ENCODE results near the gene THAP7.

The THAP7 gene

DNA sequence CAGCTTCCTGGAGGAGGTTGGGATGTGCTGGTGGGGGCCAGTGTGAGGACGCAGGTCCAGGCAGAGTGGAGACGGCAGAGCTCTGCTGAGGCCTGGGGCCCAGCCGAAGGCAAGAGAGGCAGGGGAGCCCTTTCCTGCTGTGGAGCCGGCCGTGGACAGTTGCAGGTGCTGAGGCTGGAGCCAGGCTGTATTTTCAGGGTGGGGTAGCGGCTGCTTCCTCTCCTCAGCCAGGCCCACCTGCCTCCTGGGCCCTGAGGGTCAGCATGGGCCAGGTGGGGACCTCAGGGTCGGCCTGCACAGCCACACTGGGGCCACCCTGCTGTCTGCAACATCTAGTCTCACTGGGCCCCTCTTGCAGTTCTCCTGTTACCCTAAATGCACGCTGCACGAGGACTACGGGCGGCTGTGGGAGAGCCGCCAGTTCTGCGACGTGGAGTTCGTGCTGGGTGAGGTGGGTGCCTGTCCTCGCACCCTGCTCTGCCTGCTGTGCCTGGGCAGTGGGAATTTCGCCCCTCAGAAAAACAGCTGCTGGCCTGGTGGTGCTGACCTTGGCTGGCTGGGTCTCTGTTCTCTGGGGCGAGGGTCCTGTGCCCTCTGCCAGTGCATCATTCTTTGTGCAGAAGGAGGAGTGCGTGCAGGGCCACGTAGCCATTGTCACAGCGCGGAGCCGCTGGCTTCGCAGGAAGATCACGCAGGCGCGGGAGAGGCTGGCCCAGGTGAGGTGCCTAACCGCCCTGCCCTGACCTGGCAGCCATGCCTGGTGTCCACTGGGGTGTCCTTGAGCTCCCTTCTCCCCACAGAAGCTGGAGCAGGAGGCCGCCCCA is 8.4 kb downstream of the THAP7 start:
- DNase-seq (ENCODE audit: low spot score) = no peak

DNA sequence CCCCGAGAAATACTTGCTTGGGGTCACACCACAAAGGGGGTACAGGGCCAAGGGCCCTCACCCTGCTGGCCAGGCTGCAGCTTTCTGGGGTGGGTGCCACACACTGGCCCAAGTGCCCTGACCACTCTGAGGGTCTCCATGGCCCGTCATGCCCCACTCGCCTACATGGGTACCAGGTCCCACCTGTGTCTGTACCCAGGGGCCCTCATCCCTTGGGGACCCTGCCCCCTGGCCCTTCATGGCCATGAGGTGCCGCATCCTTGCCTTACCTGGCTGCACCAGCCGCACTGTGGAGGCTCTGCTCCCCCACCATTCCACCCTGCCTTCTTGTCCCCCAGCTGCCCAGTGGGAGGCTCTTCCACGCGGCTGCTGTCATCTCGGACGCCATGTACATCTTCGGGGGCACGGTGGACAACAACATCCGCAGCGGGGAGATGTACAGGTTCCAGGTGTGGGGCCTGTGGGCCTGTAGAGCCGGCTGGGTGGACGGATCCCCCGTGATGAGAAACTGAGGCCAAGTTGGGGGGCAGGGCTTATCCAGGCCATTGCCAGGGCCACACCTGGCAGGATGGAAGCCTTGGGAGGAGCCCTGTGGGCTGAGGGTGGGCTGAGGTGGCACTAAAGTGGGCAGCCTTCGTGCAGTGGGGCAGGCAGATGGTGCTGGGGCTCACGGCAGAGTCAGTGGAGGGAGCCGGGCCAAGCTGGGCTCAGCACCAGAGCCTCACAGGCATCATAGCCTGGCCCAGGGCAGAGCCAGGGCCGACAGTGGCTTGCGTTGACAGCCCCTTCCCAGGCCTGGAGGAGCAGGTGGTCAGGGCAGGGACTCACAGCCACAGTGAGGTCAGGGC is 9.2 kb downstream of the THAP7 start:
- no peak for DNase-seq (ENCODE audit: low spot score)

DNA sequence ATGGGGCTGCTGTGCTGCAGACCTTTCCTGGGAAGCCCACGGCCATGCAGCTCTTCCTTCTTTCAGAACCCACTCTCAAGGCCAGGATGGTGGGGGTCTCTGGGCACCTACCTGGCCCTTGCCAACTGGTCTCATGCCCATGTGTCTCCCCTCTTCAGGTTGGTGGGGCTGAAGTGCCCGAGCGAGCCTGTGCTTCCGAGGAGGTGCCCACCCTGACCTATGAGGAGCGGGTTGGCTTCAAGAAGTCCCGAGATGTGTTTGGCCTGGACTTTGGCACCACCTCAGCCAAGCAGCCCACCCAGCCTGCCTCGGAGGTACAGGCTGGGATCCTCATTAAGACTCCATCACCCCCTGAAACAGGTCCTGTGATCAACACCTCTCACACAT is 9.9 kb downstream of the THAP7 start:
- DNase-seq (ENCODE audit: low spot score) = no peak

DNA sequence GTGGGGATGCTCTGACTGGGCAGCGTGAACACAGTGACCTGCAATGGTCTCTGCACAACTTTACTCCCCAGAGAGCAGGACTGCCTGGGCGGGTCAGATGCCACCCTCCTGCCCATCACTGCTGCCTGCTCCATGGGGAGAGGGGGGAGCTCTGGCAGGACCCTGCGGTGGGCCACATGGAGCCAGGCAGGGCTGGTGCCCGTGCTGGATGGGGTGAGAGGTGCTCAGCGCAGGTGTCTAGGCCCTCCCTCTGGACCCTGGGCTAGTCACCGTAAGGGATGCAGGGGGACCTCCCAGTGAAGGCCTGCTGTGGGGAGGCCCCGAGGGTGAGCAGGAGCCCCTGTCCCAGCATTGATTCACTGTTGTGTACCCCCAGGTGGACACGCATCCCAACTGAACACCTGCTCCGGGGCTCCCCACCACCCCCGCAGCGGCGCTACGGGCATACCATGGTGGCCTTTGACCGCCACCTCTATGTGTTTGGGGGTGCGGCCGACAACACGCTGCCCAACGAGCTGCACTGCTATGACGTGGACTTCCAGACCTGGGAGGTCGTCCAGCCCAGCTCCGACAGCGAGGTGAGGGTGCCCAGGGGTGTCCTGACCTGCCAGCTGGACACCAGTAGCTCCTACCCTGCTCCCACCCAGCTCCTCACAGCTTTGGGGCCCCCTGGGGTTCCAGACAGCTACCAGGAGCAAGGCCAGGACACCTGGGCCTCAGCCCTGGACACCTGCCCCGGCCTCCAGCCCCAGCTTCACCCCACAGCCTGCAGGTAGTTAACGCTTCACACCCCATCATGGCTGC is 10.5 kb downstream of the THAP7 start:
- DNase-seq (ENCODE audit: low spot score) = no peak

DNA sequence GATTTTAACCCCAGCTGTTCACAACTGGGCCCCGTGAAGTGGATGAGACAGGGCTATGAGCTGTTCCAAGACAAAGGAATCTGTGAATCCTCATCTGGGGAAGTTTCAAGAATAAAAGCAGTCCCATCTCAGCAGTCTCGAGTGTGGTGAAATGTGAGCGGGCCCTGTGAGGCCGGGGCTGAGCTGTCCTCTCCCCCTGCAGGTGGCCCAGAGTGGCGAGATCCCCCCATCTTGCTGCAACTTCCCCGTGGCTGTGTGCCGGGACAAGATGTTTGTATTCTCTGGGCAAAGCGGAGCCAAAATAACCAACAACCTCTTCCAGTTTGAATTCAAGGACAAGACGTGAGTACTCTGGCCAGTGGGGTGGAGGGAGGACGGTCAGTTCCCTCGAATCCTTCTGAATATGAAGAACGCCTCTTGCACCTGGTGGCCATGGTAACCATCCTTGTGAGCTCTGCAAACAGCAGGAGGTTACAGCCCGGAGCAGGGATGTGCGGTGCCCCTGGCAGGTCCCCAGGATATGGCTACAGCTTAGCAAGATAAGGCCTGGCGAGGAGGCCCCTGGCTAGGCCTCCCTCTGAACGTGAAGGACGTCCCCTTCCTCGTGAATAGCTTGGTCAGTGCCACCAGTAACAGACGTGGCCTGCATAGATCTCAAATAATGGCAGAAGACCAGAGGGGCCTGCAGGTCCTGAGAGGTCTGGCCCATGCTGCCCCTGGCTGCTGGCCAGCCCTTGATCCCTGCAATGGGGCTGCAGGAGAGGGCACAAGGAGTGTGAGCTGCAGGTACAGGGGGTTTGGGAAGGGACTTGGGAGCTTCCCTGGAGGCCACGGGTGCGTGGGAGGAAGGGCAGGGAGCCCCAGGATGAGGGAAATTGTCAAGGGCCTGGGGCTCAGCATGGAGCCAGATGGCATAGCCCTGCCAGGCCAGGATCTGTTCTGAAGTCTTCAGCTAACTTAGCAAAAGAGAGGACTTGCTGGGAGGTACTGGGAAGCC is 11.4 kb downstream of the THAP7 start:
- DNase-seq (ENCODE audit: low spot score) = no peak

DNA sequence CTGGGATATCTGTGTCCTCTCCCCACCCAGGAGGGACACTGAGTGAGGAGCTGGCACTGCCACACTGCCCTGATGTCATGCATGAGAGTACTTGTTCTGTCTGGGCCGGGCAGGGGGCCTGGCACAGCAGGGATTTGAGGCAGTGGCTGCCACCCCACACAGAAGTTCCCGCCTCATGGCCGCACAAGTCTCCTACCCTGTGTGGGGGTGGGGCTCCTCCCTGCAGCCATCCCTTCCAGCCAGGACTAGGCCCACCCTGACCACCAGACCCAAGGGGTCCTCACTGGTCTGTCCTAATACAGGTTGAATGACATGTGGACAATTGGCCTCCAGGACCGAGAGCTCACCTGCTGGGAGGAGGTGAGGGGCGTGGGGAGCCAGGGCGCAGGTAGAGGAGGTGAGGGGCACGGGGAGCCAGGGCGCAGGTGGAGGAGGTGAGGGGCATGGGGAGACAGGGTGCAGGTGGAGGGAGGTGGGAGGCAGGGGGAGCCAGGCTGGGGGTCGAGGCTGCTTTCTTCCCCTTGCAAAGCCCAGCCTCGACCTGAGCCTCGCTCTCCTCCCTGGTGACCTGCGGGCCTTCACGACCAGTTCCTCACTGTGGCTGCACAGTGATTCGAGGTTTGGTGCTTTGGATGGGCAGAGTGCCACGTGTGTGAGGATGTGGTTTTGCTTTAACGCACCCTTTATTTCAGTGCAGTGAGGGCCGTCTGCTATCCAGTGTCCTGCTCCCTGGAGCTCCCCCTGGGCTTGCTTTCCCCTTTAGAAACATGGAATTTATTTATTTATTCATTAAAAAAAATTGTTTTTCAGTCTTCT is 12.4 kb downstream of the THAP7 start:
- DNase-seq (ENCODE audit: low spot score) = no peak

DNA sequence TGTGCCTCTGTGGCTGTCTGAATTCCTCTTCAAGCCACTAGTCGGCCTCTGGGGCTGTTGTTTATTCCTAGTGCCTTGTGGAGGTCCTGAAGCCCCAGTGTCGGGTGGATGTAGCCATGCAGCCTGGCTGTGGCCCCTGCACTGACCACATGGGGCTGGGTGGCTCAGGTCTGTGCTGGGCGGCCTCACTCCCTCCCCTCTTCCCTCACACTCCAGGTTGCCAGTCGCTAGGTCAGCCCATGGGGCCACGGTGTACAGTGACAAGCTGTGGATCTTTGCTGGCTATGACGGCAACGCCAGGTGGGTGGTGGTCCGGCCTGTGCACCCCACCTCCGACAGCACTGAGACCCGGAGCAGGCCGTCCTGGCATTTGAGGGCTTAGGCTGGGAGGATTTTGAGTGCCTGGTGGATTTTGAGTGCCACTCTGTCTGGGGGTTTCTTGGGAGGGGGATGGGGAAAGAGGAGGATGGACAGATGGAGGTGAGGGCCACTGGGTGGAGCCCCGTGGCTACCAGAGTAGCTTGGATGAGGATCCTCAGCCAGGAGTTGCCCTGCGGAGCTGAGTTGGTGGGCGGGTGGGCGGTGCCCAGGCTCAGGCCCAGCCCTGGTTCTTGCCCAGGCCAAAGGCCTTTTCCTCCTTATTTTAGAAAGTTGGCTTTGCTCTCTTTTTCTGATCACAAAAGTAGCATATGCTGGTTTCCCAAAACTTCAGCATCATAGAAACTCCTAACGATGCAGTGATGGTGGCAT is 13.2 kb downstream of the THAP7 start:
- DNase-seq (ENCODE audit: low spot score) = no peak

DNA sequence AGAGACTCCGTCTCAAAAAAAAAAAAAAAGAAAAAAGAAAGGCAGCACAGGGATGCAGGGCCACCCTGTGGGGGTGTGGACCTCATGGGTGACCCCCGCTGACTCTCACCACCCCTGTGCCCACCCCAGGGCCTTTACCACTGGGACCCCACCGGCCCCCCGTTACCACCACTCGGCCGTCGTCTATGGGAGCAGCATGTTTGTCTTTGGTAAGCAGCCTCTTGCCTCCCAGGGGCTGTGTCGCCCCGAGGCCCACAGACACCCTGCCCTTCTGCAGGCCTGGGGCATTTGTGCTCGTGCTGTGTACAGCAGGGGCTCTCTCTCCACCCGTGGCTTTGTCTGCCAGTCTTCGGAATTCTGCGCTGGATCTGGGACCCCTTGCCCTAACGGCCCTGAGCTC is 14.5 kb downstream of the THAP7 start:
- DNase-seq (ENCODE audit: low spot score) = no peak

DNA sequence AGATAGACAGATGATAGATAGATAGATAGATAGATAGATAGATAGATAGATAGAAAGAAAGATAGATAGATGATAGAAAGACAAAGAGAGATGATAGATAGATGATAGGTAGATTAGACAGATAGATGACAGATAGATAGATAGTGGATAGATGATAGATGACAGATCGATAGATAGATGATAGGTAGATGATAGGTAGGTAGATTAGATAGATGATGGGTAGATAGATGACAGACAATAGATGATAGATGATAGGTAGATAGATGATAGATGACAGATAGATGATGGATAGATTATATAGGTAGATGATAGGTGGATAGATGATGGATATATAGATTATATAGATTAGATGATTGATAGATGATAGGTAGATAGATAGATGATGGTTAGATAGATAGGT is 15.6 kb downstream of the THAP7 start:
- DNase-seq (ENCODE audit: low spot score) = no peak

DNA sequence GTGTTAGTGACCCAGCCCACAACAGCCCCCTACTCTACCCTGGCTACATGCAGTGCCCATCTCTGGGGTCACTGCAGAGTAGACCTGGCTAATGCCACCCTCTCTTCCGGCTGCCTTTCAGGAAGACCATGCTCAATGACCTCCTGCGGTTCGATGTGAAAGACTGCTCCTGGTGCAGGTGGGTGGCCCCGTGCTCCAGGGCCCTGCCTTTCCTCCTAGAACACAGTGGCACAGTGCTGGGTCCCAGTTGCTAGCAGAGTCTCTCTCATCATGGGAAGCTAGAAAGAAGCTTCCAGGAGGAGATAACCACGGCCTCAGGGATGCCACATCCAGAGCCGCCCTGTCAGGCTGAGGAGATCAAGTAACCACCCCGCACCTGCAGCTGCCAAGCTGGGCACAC is 16.2 kb downstream of the THAP7 start:
- no peak for DNase-seq (ENCODE audit: low spot score)

DNA sequence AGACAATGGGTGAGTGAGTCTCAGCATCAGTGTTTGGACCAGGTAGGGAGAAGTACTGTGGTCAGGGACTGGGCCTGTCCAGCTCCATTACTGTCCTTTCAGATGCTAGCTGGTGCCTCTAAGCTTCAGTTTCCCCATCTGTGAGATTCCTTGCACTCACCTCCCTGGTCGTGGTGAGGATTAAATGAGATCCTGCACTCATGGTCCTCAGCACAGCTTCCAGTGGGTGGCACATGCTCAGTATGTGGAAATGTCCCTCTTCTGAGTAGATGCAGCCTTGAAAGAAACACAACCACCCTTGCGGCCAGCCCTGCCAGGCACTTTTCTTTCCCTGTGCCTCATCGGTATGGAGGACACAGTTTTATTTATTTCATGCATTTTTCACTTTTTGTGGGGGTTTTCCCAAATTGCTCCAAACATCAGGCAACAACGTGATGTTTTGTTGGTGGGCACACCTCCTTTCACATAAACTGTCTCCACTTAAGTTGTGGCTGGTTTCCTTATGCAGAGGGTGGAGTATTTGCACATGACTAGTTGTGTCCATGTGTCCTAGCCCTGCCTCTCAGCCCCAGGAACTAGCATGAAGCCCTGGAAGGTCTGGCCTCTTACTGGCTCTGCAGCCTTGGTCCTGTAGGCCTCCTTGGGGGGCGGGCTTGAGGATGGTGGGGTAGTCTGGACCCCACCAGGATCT is 18.7 kb downstream of the THAP7 start:
- no peak for DNase-seq (ENCODE audit: low spot score)

DNA sequence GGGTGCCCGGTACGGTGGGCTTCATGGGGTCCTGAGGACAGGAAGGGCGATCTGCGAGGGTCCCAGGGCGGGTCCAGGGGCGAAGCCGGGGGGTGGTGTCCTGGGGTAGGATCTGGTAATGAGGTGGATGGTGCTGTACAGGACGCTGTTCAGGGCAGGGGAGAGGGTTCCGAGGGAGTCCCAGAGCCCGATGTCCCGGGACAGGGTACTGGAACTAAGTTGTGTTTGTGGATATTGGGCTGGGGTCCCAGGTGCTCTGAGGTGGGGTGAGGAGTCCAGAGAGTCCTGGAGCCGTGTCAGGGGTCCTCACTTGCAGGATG is 19.4 kb downstream of the THAP7 start:
- no peak for DNase-seq (ENCODE audit: low spot score)

DNA sequence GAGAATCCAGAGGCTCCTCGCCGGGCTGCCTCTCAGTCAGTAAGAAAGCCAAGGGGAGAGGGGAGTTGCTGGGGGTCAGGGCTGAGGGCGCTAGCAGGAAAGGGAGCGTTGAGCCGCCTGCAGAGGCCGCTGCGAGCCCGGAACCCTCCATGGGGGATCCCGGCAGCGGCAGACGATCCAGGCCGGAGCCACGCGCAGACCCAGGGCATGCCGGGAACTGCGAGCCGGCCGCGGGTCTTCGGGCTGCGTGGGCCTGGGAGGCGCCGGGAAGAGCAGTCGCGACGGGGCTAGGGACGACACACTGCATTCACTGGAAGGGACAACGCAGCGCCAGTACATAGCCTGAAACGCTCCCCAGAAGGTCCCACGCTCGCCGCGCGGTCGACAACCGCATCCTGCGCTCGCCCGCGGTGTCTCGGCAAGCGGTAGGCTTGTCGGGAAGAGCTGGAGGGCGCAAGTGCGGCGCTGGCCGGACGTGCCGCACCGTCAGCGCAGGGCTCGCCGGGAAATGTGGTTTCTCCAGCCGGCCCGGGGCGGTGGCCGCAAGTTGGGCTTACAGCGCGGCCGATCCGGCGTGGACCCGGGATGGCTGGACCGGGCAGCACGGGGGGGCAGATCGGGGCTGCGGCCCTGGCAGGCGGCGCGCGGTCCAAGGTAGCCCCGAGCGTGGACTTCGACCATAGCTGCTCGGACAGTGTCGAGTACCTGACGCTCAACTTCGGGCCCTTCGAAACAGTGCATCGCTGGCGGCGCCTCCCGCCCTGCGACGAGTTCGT is 19.9 kb downstream of the THAP7 start, which contains the start of gene LZTR1:
Gene LZTR1 (plus strand): TSS at position 511 of the 776 bp plus-strand sequence. CDS start 75 bp downstream, at position 586.
- DNase-seq (ENCODE audit: low spot score) = peak; percentile 92

DNA sequence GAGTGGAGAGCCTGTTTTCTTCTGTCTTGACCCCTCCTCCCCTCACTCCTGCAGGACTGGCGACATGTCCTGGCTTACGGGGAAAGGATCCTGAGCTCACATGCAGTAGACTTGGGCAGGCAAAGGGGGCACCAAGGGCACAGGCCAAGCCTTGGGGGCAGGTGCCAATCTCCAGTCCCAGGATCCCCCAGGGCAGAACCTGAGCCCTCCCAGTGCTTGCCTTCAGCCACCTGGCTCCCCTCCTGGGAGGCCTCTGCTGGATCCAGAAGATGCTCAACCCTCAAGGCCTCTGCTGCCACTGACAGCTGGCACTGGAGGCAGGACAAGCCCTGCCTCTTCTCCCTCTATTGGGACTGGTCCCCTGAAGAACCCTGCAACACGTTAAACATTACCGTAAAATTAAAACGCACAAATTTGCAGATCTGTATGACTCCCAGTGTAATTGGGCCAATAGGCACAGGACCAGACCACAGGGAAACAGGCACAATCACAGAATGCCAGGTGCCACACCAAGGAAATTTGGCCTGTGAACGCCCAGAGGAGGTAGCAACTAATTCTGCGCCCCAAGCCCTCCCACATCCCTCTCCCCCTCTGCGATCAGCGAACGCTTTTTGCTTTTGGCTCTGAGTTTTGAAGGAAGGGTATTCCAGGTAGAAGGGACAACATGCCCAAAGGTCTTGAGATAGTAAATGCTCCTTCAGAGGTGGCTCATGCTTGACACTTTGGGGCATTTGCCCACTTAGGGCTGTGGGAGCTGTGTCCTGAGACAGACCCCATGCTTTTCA is 20.8 kb downstream of the THAP7 start:
- no peak for DNase-seq (ENCODE audit: low spot score)

DNA sequence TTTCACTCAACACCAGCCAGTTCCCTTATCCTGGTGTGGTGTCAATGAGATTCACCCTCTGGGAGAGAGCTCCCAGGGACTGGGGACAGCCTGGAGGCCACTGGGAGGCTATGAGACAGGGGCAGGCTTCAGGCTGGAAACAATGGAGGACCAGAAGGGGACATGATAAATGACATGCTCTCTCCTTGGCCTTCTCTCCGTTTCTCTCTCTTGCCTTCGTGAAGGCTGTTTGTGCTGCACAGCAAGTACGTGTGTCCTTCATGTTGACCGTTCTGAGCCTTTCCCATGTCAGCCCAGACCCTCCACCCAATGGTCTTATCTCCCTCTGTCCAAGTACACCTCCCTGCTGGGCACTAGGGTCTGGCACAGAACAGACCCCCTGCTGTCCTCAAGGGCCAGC is 21.4 kb downstream of the THAP7 start:
- DNase-seq (ENCODE audit: low spot score) = no peak

DNA sequence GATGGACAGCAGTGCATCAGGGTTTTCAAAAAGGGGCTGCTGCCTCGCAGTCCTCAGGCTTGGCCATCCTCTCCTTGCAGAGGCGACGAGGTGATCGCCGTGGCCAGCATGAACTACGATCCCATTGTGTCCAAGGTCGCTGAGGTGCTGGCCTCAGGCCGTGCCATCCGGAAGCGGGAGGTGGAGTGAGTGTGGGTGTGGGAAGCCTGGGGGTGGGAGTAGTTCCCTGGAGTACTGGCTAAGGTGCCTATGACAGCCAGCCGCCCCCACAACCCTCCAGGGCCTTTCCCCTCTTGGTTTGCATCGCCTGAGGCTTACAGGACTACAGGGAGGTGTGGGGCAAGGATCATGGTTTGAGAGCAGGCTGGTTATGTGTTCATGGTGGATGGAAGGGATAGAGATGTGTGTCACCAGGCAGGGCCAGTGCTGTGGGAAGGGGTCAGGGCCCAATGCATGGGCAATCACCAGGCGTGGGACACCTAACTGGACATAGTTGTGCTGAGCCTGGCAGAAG is 21.9 kb downstream of the THAP7 start:
- DNase-seq (ENCODE audit: low spot score) = no peak

DNA sequence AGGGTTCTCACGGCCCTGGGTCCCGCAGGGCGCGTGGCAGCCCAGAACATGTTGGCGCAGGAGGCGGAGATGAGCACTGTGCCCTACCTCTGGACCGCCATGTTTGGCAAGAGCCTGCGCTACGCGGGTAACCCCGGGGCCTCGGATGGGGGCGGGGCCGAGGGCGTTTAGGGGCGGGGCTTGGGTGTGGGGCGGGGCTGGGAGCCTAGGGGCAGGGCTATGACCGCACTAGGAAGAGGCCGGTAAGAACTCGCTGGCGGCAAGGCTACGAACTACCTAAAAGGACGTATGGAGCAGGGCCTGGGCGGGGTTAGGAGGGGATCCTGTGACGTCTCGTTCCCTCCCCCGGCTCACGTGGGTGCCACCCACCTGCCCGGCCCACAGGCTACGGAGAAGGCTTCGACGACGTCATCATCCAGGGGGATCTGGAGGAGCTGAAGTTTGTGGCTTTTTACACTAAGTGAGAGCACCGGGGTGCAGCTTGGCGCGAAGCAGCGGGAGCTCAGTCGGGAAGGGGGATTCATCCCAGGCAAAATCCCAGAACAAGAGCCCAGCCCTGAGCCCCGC is 22.6 kb downstream of the THAP7 start:
- no peak for DNase-seq (ENCODE audit: low spot score)

Measured in Ammon's horn (tissue), 1 donor.